ENCODE data around the gene ARHGEF10L. TPM values are rescaled to one million over a fixed set of nuclear protein-coding genes. Genes with fewer than 3 reads are reported as not detected.
A peak's percentile ranks its signal among the peaks of the same experiment; 100 is the strongest.

Gene ARHGEF10L
- total and polyA plus RNA-seq, 8 donors = 36.2 to 104 (median 52.8) TPM

- TF ChIP-seq CTCF (IDR thresholded peaks at IDR 0.05) = no peak
- H3K4me3 ChIP-seq = no peak overlapping the region
- no peak for DNase-seq
- no peaks in the 10 kb centered on the region for H3K27me3 ChIP-seq
- no peak for FAIRE-seq
- no peak overlapping the region for H3K27ac ChIP-seq
- ATAC-seq = no peak
- intact Hi-C loops (cut with DNase I) = no loop called here
- H3K4me1 ChIP-seq = no peaks in the 10 kb centered on the region
- no peaks in the 10 kb centered on the region for H3K9me3 ChIP-seq
- peaks cover 0 to 58% (median 9%) of the 10 kb centered on the region in 3 donors for H3K36me3 ChIP-seq
- WGBS, 2 donors = 70 to 72% methylated on average over 10 to 11 of the region's 11 CpGs
These were observed 124.8 kb downstream of the ARHGEF10L start for GRCh38 chr1:17664322-17664721.

GRCh38 chr1:17665054-17665453 is 125.6 kb downstream of the ARHGEF10L start:
- intact Hi-C loops (cut with DNase I) = no loop called here
- TF ChIP-seq CTCF (IDR thresholded peaks at IDR 0.05) = no peak
- Histone ChIP-seq H3K27ac (no peak overlapping the region), H3K4me1 (no peaks in the 10 kb centered on the region), H3K36me3 (peaks cover 0 to 60% (median 5%) of the 10 kb centered on the region in 3 donors), H3K9me3 (no peaks in the 10 kb centered on the region), H3K27me3 (no peaks in the 10 kb centered on the region), H3K4me3 (no peak overlapping the region)
- FAIRE-seq (no peak), ATAC-seq (peak; percentile 3 to 55 (median 26)), DNase-seq (peak in 2 of 6 donors; percentile 46 to 68)
- 54 to 55% methylated on average over 7 to 8 of the region's 8 CpGs for WGBS, 2 donors

- Histone ChIP-seq H3K4me1 (no peaks in the 10 kb centered on the region), H3K36me3 (peaks cover 0 to 70% (median 5%) of the 10 kb centered on the region in 3 donors)
These were observed 126.6 kb downstream of the ARHGEF10L start for GRCh38 chr1:17665950-17666720.

GRCh38 chr1:17667641-17668040 is 128.1 kb downstream of the ARHGEF10L start:
- Histone ChIP-seq H3K36me3 (peaks cover 0 to 62% (median 5%) of the 10 kb centered on the region in 3 donors), H3K4me3 (no peak overlapping the region), H3K27ac (no peak overlapping the region), H3K9me3 (no peaks in the 10 kb centered on the region), H3K4me1 (no peaks in the 10 kb centered on the region), H3K27me3 (no peaks in the 10 kb centered on the region)
- no peak for TF ChIP-seq CTCF (IDR thresholded peaks at IDR 0.05)
- 88% methylated on average over 7 to 9 of the region's 9 CpGs for WGBS, 2 donors
- no peak for ATAC-seq
- FAIRE-seq = no peak
- DNase-seq = no peak
- intact Hi-C loops (cut with DNase I) = no loop called here

More at GRCh38 chr1:17665950-17666720, 126.6 kb downstream of the ARHGEF10L start:
- Histone ChIP-seq H3K27me3 (no peaks in the 10 kb centered on the region), H3K9me3 (no peaks in the 10 kb centered on the region), H3K27ac (no peak overlapping the region), H3K4me3 (no peak overlapping the region)
- ATAC-seq = no peak
- intact Hi-C loops (cut with DNase I) = no loop called here
- FAIRE-seq = no peak
- TF ChIP-seq CTCF (IDR thresholded peaks at IDR 0.05) = no peak
- 71 to 75% methylated on average over 5 of the region's 5 CpGs for WGBS, 2 donors
- no peak for DNase-seq

- 78 to 79% methylated on average over 12 of the region's 12 CpGs for WGBS, 2 donors
- ATAC-seq = no peak
- H3K36me3 ChIP-seq = peaks cover 0 to 60% (median 5%) of the 10 kb centered on the region in 3 donors
These were observed 128.7 kb downstream of the ARHGEF10L start for GRCh38 chr1:17668195-17668594.

More at GRCh38 chr1:17668195-17668594, 128.7 kb downstream of the ARHGEF10L start:
- intact Hi-C loops (cut with DNase I) = no loop called here
- Histone ChIP-seq H3K4me3 (no peak overlapping the region), H3K27ac (no peak overlapping the region), H3K4me1 (no peaks in the 10 kb centered on the region), H3K9me3 (no peaks in the 10 kb centered on the region), H3K27me3 (no peaks in the 10 kb centered on the region)
- no peak for FAIRE-seq
- no peak for TF ChIP-seq CTCF (IDR thresholded peaks at IDR 0.05)
- no peak for DNase-seq
